NT2/D1 (cell line): ENCODE measurements around the gene REV3L.

Experiments used
- DNase-seq: peaks from one replicate; pipeline ENCODE4 v3.0.0-alpha.2; 2011; ENCODE audit warnings: low read depth, low spot score
- H3K27me3 ChIP-seq: 2 replicates; pipeline ENCODE4 v1.6.0; 2011; ENCODE audit warnings: mild to moderate bottlenecking; ENCODE audit not compliant: insufficient read length, insufficient read depth
- H3K36me3 ChIP-seq: 2 replicates; pipeline ENCODE4 v1.6.1; 2011; ENCODE audit warnings: mild to moderate bottlenecking, low read length, mixed read lengths; ENCODE audit not compliant: insufficient read depth, insufficient read length
- H3K4me1 ChIP-seq: 2 replicates; pipeline ENCODE4 v1.5.1; 2011; ENCODE audit not compliant: insufficient read depth, insufficient read length
- H3K4me3 ChIP-seq: 2 replicates; pipeline ENCODE4 v1.5.1; 2011; ENCODE audit warnings: low read depth; ENCODE audit not compliant: insufficient read length
- H3K9ac ChIP-seq: 2 replicates; pipeline ENCODE4 v1.6.0; 2011; ENCODE audit warnings: low read depth; ENCODE audit not compliant: insufficient read length
- H3K9me3 ChIP-seq: 2 replicates; pipeline ENCODE4 v1.5.1; 2011; ENCODE audit warnings: mild to moderate bottlenecking, low read length; ENCODE audit not compliant: insufficient read depth
- SUZ12 ChIP-seq: IDR thresholded peaks from 2 replicates; pipeline ENCODE4 v1.6.1; 2011; ENCODE audit not compliant: insufficient read length, insufficient read depth; ENCODE audit errors: extremely low read depth
- YY1 ChIP-seq: IDR thresholded peaks from 2 replicates; pipeline ENCODE4 v1.6.1; 2011; ENCODE audit not compliant: insufficient read length, insufficient read depth
- ZNF274 ChIP-seq: IDR thresholded peaks from 2 replicates; pipeline ENCODE4 v1.6.1; 2011; ENCODE audit warnings: mild to moderate bottlenecking, low read depth, low read length

The REV3L gene

GRCh38 chr6:111418971-111419693 lies 63.9 kb downstream of the REV3L start:
- H3K4me3 ChIP-seq: no peak overlapping the region

GRCh38 chr6:111417946-111418345 lies 65.1 kb downstream of the REV3L start:
- DNase-seq: no peak
- no peaks in the 10 kb centered on the region for H3K9me3 ChIP-seq
- no peaks in the 10 kb centered on the region for H3K4me1 ChIP-seq
- no peaks in the 10 kb centered on the region for H3K27me3 ChIP-seq
- H3K4me3 ChIP-seq: no peak overlapping the region
- no peaks in the 10 kb centered on the region for H3K36me3 ChIP-seq
- no peak overlapping the region for H3K9ac ChIP-seq
- TF ChIP-seq SUZ12 (no peak), YY1 (no peak), ZNF274 (no peak)

More at GRCh38 chr6:111418971-111419693, 63.9 kb downstream of the REV3L start:
- Histone ChIP-seq H3K4me1 (no peaks in the 10 kb centered on the region), H3K36me3 (no peaks in the 10 kb centered on the region), H3K9me3 (no peaks in the 10 kb centered on the region), H3K27me3 (no peaks in the 10 kb centered on the region), H3K9ac (no peak overlapping the region)
- DNase-seq: no peak
- TF ChIP-seq ZNF274 (no peak), YY1 (no peak), SUZ12 (no peak)

DNA sequence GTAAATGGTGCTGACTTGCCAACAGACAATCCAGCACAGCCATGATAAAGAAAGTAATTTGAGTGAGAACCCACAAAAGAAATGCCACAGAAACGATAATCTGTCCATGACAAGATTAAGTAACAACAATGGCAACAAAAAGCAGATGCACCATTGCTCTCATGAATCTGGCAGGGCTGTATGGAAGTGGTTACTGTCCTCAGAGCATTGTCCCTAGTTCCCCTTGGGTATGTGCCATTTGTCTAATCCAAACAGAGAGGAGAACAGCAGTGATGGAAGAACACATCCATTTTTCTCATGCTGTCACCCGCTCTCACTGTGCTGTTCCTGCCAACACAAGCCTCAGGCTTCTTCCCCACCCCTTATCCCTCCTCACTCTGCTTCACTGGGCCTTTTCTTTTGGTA lies 65.8 kb downstream of the REV3L start:
- H3K9ac ChIP-seq: no peak overlapping the region
- DNase-seq: no peak
- no peak for TF ChIP-seq ZNF274
- no peak for TF ChIP-seq SUZ12
- TF ChIP-seq YY1: no peak

GRCh38 chr6:111416529-111416928 lies 66.5 kb downstream of the REV3L start:
- Histone ChIP-seq H3K9me3 (no peaks in the 10 kb centered on the region), H3K9ac (no peak overlapping the region), H3K27me3 (no peaks in the 10 kb centered on the region), H3K4me1 (no peaks in the 10 kb centered on the region), H3K36me3 (no peaks in the 10 kb centered on the region), H3K4me3 (no peak overlapping the region)
- TF ChIP-seq ZNF274 (no peak), YY1 (no peak), SUZ12 (no peak)
- no peak for DNase-seq

More for the DNA sequence above, 65.8 kb downstream of the REV3L start:
- Histone ChIP-seq H3K4me3 (no peak overlapping the region), H3K36me3 (no peaks in the 10 kb centered on the region), H3K9me3 (no peaks in the 10 kb centered on the region), H3K27me3 (no peaks in the 10 kb centered on the region), H3K4me1 (no peaks in the 10 kb centered on the region)

GRCh38 chr6:111414373-111414772 lies 68.6 kb downstream of the REV3L start:
- TF ChIP-seq SUZ12 (no peak), YY1 (no peak), ZNF274 (no peak)
- no peak for DNase-seq
- Histone ChIP-seq H3K27me3 (no peaks in the 10 kb centered on the region), H3K4me3 (no peak overlapping the region), H3K36me3 (peaks cover 3% of the 10 kb centered on the region), H3K9me3 (no peaks in the 10 kb centered on the region), H3K9ac (no peak overlapping the region), H3K4me1 (no peaks in the 10 kb centered on the region)

GRCh38 chr6:111411978-111412566 lies 70.9 kb downstream of the REV3L start:
- TF ChIP-seq SUZ12 (no peak), YY1 (no peak), ZNF274 (no peak)
- H3K9ac ChIP-seq: no peak overlapping the region
- no peaks in the 10 kb centered on the region for H3K4me1 ChIP-seq
- no peaks in the 10 kb centered on the region for H3K27me3 ChIP-seq
- DNase-seq: no peak
- no peaks in the 10 kb centered on the region for H3K9me3 ChIP-seq
- no peak overlapping the region for H3K4me3 ChIP-seq
- H3K36me3 ChIP-seq: peaks cover 3% of the 10 kb centered on the region

GRCh38 chr6:111411046-111411445 lies 72.0 kb downstream of the REV3L start:
- Histone ChIP-seq H3K36me3 (peaks cover 3% of the 10 kb centered on the region), H3K27me3 (no peaks in the 10 kb centered on the region), H3K4me1 (no peaks in the 10 kb centered on the region), H3K4me3 (no peak overlapping the region), H3K9ac (no peak overlapping the region), H3K9me3 (no peaks in the 10 kb centered on the region)
- DNase-seq: no peak
- TF ChIP-seq SUZ12 (no peak), ZNF274 (no peak), YY1 (no peak)
